ENCODE results near the gene CIDEA.

DNA sequence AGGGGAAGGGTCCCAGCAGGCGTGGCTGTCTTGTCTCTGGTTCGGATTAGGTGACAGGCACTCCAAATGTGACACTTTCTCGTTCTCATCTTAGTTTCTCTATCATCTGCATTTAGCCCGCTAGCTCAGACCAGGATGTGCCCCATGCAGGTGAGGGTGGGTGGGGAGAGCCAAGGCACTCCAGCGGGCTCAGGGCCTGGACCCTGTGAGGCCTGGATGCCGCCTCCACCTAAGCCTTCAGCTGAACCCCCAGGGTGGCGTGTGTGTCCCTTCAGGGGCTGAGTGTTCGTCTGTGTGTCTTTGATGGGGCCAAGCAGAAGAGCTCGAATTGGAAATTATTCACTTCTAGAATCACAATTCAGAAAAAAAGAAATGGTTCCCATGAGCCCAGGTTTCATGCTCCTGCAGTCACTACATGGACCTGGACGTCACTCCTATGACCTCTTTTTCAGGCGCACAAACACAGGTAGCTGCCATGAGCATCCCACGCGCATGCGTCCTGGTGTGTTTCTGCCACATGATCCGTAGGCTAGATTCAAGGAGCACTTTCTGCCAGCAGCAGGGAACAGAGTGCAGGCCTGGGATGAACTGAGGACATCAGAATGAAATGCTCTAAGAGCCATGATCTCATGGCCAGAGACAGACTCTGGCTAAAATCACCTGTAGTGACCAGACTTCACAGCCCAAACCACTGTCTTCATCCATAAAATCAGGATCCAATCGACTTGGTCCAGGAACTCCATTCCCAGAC, 25.8 kb downstream of the CIDEA start:
- TF ChIP-seq, protein P1, sequence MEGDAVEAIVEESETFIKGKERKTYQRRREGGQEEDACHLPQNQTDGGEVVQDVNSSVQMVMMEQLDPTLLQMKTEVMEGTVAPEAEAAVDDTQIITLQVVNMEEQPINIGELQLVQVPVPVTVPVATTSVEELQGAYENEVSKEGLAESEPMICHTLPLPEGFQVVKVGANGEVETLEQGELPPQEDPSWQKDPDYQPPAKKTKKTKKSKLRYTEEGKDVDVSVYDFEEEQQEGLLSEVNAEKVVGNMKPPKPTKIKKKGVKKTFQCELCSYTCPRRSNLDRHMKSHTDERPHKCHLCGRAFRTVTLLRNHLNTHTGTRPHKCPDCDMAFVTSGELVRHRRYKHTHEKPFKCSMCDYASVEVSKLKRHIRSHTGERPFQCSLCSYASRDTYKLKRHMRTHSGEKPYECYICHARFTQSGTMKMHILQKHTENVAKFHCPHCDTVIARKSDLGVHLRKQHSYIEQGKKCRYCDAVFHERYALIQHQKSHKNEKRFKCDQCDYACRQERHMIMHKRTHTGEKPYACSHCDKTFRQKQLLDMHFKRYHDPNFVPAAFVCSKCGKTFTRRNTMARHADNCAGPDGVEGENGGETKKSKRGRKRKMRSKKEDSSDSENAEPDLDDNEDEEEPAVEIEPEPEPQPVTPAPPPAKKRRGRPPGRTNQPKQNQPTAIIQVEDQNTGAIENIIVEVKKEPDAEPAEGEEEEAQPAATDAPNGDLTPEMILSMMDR (IDR thresholded peaks at IDR 0.05) = no peak
- no peak for TF ChIP-seq POLR2A (IDR thresholded peaks at IDR 0.05)

All from esophagus squamous epithelium (tissue), 4 donors.